A673 (cell line): ENCODE results near the gene PPP1CC. TPM values are rescaled to one million over a fixed set of nuclear protein-coding genes. Genes with fewer than 3 reads are reported as not detected.

Experiments
- BruUV-seq: library from RNA; stranded (reverse); fragments of 400-500 nt; replicated peaks from 2 replicates; lab custom pipeline; 2021; lab: Mats Ljungman, UMichigan
- CTCF ChIA-PET: fragments of 300-600 bp; sonication (Branson Sonifier 250); formaldehyde crosslinking; loops from one replicate; lab custom pipeline; 2022; ENCODE audit warnings: antibody characterized with exemption; lab: Charles Lee
- POLR2A ChIA-PET: fragments of 300-600 bp; sonication (Branson Sonifier 250); formaldehyde crosslinking; loops from one replicate; lab custom pipeline; 2022; ENCODE audit warnings: antibody characterized with exemption; ENCODE audit not compliant: low non-redundant PET; lab: Charles Lee
- DNase-seq: peaks from one replicate; pipeline ENCODE4 v3.0.0-alpha.2; 2015; ENCODE audit warnings: low spot score
- H3K27ac ChIP-seq: fragments of 200-600 bp; sonication (generic); 2 replicates; pipeline ENCODE4 v1.5.1; 2016; ENCODE audit warnings: mixed run types, low read depth, mild to moderate bottlenecking, mixed read lengths, antibody characterized with exemption, low read length; ENCODE audit not compliant: poor library complexity, severe bottlenecking
- H3K27me3 ChIP-seq: fragments of 200-600 bp; sonication (generic); replicated peaks from 2 replicates; pipeline ENCODE4 v1.6.1; 2017; ENCODE audit warnings: mixed run types, low read depth, mild to moderate bottlenecking, mixed read lengths, antibody characterized with exemption, low read length; ENCODE audit not compliant: insufficient read depth, poor library complexity
- H3K36me3 ChIP-seq: fragments of 200-600 bp; sonication (generic); 2 replicates; pipeline ENCODE4 v1.6.1; 2016; ENCODE audit warnings: mixed run types, mild to moderate bottlenecking, mixed read lengths, antibody characterized with exemption, low read length; ENCODE audit not compliant: insufficient read depth, poor library complexity, severe bottlenecking
- H3K4me1 ChIP-seq: fragments of 200-600 bp; sonication (generic); 2 replicates; pipeline ENCODE4 v1.6.1; 2017; ENCODE audit warnings: mixed run types, mild to moderate bottlenecking, mixed read lengths, antibody characterized with exemption, low read length; ENCODE audit not compliant: insufficient read depth, poor library complexity, severe bottlenecking
- H3K4me3 ChIP-seq: fragments of 200-600 bp; sonication (generic); 2 replicates; pipeline ENCODE4 v1.5.1; 2016; ENCODE audit warnings: low read depth, mixed run types, mild to moderate bottlenecking, mixed read lengths, low read length; ENCODE audit not compliant: poor library complexity, severe bottlenecking
- H3K9me3 ChIP-seq: fragments of 200-600 bp; sonication (generic); 2 replicates; pipeline ENCODE4 v1.6.1; 2016; ENCODE audit warnings: mixed run types, low read depth, mild to moderate bottlenecking, mixed read lengths, antibody characterized with exemption, low read length; ENCODE audit not compliant: poor library complexity, severe bottlenecking
- CTCF ChIP-seq: fragments of 300-800, 200-600 bp; sonication (generic); conservative IDR thresholded peaks from 2 replicates; pipeline ENCODE4 v1.5.1; 2017; ENCODE audit warnings: low read depth, mild to moderate bottlenecking, antibody characterized with exemption, low read length, moderate library complexity, mixed read lengths
- EZH2 ChIP-seq: fragments of 200-600 bp; sonication (generic); IDR thresholded peaks from 2 replicates; pipeline ENCODE4 v1.6.1; 2017; ENCODE audit warnings: borderline replicate concordance, low read depth, mild to moderate bottlenecking, mixed read lengths, antibody characterized with exemption, low read length; ENCODE audit not compliant: poor library complexity, severe bottlenecking
- intact Hi-C: fragments of 100-400 bp; cut with micrococcal nuclease; formaldehyde crosslinking; loops from one replicate; pipeline ENCODE4 v1.10.0; 2022; ENCODE audit not compliant: unreplicated experiment
- total RNA-seq: library from RNA; stranded (reverse); gene quantifications from 2 replicates; pipeline ENCODE4 v1.2.3, GENCODE V29; 2021

PPP1CC gene
- total RNA-seq, 1 experiment from 2014 or later: 268 TPM

- POLR2A ChIA-PET: no interaction called here
- Histone ChIP-seq H3K4me1 (peaks cover 9% of the 10 kb centered on the region), H3K27me3 (no peaks in the 10 kb centered on the region), H3K9me3 (no peaks in the 10 kb centered on the region), H3K27ac (no peak overlapping the region), H3K36me3 (no peaks in the 10 kb centered on the region), H3K4me3 (no peak overlapping the region)
- TF ChIP-seq CTCF (no peak), EZH2 (no peak)
- intact Hi-C loops: no loop called here
- CTCF ChIA-PET: no interaction called here
- BruUV-seq: no TSS peak
- no peak for DNase-seq
Observed at GRCh38 chr12:110765111-110765510, 22.4 kb upstream of the PPP1CC start.

DNA sequence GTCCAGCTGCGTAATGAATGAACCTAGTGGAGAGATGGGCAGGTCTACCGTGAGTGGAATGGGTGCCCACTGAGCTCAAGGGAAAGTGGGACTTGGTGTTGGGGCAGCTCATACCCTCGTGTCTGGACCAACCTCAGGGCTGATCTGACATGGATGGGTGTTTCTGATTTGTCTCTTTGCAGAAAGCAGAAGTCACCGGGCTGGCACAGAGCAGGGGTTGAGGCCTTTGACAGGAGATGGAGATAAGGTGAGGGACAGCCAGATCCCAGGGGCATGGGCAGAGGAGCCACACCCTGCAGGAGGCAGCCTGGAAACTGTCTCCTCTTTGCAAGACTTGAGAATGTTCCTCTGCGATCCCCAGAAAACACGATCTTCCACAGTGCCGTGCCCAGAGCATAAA, 20.9 kb upstream of the PPP1CC start:
- no peak for DNase-seq
- Histone ChIP-seq H3K4me3 (no peak overlapping the region), H3K9me3 (no peaks in the 10 kb centered on the region), H3K4me1 (peaks cover 9% of the 10 kb centered on the region), H3K27me3 (no peaks in the 10 kb centered on the region), H3K36me3 (no peaks in the 10 kb centered on the region), H3K27ac (no peak overlapping the region)
- POLR2A ChIA-PET: no interaction called here
- intact Hi-C loops: no loop called here
- BruUV-seq: no TSS peak
- CTCF ChIA-PET: no interaction called here
- TF ChIP-seq CTCF (no peak), EZH2 (no peak)

- intact Hi-C loops: no loop called here
- DNase-seq: no peak
- no peaks in the 10 kb centered on the region for H3K27me3 ChIP-seq
- H3K36me3 ChIP-seq: no peaks in the 10 kb centered on the region
- no peak overlapping the region for H3K4me3 ChIP-seq
- ChIA-PET POLR2A (no interaction called here), CTCF (no interaction called here)
- peaks cover 9% of the 10 kb centered on the region for H3K4me1 ChIP-seq
- no TSS peak for BruUV-seq
- H3K27ac ChIP-seq: no peak overlapping the region
- H3K9me3 ChIP-seq: no peaks in the 10 kb centered on the region
- TF ChIP-seq CTCF (no peak), EZH2 (no peak)
Observed at GRCh38 chr12:110762891-110763290, 20.2 kb upstream of the PPP1CC start.
